HL-60 (cell line): ENCODE data around the gene DAPK1.

Source experiments
- DNase-seq, 2 experiments: peaks; one replicate each; pipeline ENCODE4 v3.0.0-alpha.2; 2010 to 2020; ENCODE audit warnings: low read depth in 1 of 2, low spot score in 1 of 2
- H3K27ac ChIP-seq: fragments of 250-450 bp; sonication (Bioruptor Pico); replicated peaks from 2 replicates; pipeline ENCODE4 v1.5.1; 2020; ENCODE audit warnings: mild to moderate bottlenecking, moderate library complexity
- H3K27me3 ChIP-seq: fragments of 250-450 bp; sonication (Bioruptor Pico); 2 replicates; pipeline ENCODE4 v1.5.1; 2021; ENCODE audit warnings: mild to moderate bottlenecking, moderate library complexity; ENCODE audit not compliant: insufficient read depth, poor library complexity, severe bottlenecking
- H3K4me3 ChIP-seq: replicated peaks from 2 replicates; pipeline ENCODE4 v1.5.1; 2011; ENCODE audit warnings: mild to moderate bottlenecking, control low read depth, low read length; ENCODE audit not compliant: insufficient read depth
- CTCF ChIP-seq: IDR thresholded peaks from one replicate; pipeline ENCODE4 v1.5.1; 2011; ENCODE audit warnings: low read length, control low read depth, inconsistent platforms; ENCODE audit not compliant: insufficient read depth
- GABPA ChIP-seq: IDR thresholded peaks from 2 replicates; pipeline ENCODE4 v1.6.1; 2012; ENCODE audit warnings: low read depth
- POLR2AphosphoS5 ChIP-seq: IDR thresholded peaks from 2 replicates; pipeline ENCODE4 v1.6.1; 2012; ENCODE audit warnings: low read depth
- REST ChIP-seq: IDR thresholded peaks from 2 replicates; pipeline ENCODE4 v1.6.1; 2012; ENCODE audit warnings: low read depth; ENCODE audit not compliant: insufficient replicate concordance
- SPI1 ChIP-seq: IDR thresholded peaks from 2 replicates; pipeline ENCODE4 v1.6.1; 2012; ENCODE audit warnings: low read depth, mild to moderate bottlenecking, borderline replicate concordance

DAPK1 gene

GRCh38 chr9:87507576-87507975 is 9.9 kb downstream of the DAPK1 start:
- Histone ChIP-seq H3K27ac (no peak overlapping the region), H3K27me3 (no peaks in the 10 kb centered on the region), H3K4me3 (no peak overlapping the region)
- DNase-seq: no peak
- TF ChIP-seq SPI1: no peak
- TF ChIP-seq GABPA: no peak
- TF ChIP-seq REST: no peak
- no peak for TF ChIP-seq CTCF
- no peak for TF ChIP-seq POLR2AphosphoS5

GRCh38 chr9:87510252-87510683 is 12.6 kb downstream of the DAPK1 start:
- no peak for TF ChIP-seq POLR2AphosphoS5
- TF ChIP-seq SPI1: no peak
- TF ChIP-seq GABPA: no peak
- no peak for TF ChIP-seq REST
- no peak for TF ChIP-seq CTCF
- H3K27ac ChIP-seq: no peak overlapping the region
- no peak for DNase-seq
- H3K4me3 ChIP-seq: no peak overlapping the region
- H3K27me3 ChIP-seq: no peaks in the 10 kb centered on the region

- Histone ChIP-seq H3K4me3 (no peak overlapping the region), H3K27me3 (no peaks in the 10 kb centered on the region), H3K27ac (no peak overlapping the region)
- TF ChIP-seq POLR2AphosphoS5: no peak
- DNase-seq: no peak
These were observed 14.6 kb downstream of the DAPK1 start for GRCh38 chr9:87512311-87512710.

- DNase-seq: no peak
- H3K27me3 ChIP-seq: no peaks in the 10 kb centered on the region
- H3K4me3 ChIP-seq: no peak overlapping the region
- no peak overlapping the region for H3K27ac ChIP-seq
- TF ChIP-seq REST: no peak
- no peak for TF ChIP-seq SPI1
- no peak for TF ChIP-seq CTCF
- TF ChIP-seq POLR2AphosphoS5: no peak
- TF ChIP-seq GABPA: no peak
These were observed 15.5 kb downstream of the DAPK1 start for GRCh38 chr9:87513161-87513560.
